Left hindlimb (tissue), 1 donor: ENCODE measurements around the gene RELL2.
"Not testable (repeated sequence)": the region's sequence is repeated elsewhere in the genome, so short reads cannot be mapped to it uniquely, and the experiment has no call there.

Experiments used
- DNase-seq: peaks from one replicate; pipeline ENCODE4 v3.0.0-alpha.2; 2018

Gene RELL2

DNA sequence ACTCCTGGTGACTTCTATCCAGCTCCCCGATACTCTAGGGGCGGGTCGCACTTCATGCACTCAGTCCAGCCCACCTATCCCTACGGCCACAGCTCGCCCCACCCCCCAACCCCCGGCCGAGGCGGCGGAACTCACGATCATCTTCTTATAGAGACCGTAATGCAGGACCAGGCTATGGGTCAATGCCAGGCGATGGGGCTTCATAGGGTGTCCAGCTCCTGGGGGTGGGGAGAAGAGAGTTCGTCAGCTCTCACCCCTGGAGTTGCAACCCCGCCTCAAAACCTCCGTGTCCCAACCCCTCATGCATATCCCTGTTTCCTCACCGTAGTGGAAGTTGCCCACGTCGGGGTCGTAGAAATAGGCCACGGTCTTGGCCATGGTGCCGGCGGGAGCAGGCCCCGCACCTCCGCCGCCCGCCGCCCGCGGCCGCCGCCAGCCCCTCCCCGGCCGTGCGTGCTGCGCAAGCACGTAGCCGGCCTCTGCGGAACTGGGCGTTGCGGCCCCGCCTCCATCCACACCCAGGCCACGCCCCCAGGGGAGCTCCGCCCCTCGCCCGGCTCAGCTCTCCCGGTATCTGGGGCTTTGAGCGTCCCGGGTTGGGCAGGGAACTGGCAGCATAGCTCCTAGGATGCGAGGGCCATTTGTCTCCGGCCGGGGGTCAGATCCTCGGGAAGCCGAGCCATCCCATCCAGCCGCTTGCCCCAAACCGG is at the start of gene RELL2, which contains the start of gene HDAC3:
Gene RELL2, plus strand, starts transcription at position 585 of the 710 bp plus-strand sequence. CDS start 1,229 bp downstream, outside the sequence.
Gene HDAC3, minus strand, starts transcription at position 437 of the 710 bp plus-strand sequence. Its CDS starts 59 bp downstream, at position 378.
- peak; percentile 93 for DNase-seq

- no peak for DNase-seq
Observed at GRCh38 chr5:141590127-141590526, 46.7 kb upstream of the RELL2 start.

DNA sequence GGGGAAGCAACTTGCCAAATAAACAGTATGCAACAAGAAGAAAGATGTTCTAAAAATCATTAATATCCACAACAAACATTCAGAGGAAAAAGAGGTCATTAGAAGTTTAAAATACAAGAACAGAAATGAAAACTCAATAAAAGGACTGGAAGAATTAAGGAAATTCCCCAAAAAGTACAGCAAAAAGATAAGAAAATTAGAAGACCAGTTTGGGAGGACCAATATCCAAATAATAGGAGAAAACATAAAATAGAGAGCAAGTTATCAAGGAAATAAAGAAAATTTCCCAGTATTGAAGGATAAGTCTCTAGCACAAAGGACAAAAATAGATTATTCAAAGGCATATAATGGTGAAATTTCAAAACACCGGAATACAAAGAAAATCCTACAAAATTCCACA is 39.9 kb upstream of the RELL2 start:
- DNase-seq, result no peak

DNA sequence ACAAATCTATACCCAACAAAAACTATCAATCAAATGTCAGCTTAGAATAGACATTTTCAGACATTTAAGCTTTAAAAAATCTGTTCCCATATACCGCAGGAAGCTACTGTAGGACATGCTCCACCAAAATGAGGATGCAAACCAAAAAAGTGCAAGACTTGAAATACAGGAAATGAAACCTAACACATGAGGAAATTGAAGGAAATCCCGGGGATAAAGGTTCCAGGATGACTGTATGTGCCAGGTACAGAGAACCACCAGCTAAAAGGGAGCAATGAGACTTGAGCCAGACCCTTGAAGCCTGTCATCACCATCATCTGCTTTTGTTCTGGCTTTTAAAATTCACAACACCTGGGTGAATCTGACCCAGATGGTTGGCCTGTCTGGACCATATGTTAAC is 39.4 kb upstream of the RELL2 start:
- DNase-seq, result no peak

DNA sequence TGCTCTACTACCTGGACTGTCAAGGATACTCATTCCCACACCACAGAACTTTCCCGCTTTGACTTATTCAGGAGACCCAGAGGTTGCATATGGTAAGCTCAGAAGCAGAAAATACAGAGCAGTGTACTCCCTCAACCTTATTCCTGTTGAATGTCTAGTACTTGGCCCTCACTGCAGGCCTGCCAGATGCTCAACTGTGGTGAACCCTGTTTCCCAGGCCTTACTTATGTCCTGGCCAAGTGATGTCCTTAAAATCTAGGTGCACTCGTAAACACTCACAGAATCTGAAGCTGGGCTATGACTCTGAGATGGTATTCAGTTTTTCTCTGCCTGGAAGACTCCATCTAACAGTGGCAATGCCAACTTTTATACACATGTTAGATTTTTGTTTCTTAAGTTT is 39.0 kb upstream of the RELL2 start:
- DNase-seq, result no peak

- DNase-seq, result no peak
Observed at GRCh38 chr5:141598391-141599345, 38.1 kb upstream of the RELL2 start.

- DNase-seq, result no peak
Observed at GRCh38 chr5:141602606-141603005, 34.2 kb upstream of the RELL2 start.

DNA sequence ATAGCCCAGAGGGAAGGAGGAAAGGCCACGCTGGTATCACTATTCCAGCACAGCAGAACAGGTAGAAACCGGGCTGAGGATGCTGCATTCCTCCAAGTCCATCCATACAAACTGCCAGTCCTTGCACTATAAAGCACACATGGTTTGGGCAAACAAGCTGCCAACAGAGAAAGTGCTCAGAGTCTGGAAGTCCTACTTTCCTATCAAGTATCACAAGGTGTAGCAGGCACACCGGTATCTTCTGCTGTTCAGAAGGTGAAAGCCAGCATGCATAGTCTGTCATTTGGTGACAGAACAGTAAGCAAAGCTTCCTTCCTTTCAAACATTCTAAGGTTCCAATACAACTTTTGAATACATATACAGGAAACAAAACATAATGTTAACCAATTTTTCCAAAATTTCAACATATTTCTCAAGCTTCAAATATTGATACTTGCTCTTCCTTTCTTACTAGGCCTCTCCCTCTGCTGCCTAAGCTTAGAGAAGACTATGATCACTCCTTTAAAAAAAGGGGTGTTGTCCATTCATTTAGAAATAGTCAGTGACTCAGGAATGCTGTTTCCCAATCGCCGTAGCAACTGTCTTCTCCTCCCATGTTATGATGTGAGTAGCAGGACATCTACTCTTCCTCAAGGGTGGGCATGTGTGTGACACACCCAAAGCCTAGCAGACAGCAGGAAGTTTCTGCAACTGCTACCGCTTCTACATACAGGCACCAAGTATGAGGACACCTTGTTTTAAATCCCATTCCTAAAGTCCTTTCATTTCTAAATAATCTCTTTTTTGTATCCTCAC is 32.7 kb upstream of the RELL2 start:
- DNase-seq, result peak; percentile 53

DNA sequence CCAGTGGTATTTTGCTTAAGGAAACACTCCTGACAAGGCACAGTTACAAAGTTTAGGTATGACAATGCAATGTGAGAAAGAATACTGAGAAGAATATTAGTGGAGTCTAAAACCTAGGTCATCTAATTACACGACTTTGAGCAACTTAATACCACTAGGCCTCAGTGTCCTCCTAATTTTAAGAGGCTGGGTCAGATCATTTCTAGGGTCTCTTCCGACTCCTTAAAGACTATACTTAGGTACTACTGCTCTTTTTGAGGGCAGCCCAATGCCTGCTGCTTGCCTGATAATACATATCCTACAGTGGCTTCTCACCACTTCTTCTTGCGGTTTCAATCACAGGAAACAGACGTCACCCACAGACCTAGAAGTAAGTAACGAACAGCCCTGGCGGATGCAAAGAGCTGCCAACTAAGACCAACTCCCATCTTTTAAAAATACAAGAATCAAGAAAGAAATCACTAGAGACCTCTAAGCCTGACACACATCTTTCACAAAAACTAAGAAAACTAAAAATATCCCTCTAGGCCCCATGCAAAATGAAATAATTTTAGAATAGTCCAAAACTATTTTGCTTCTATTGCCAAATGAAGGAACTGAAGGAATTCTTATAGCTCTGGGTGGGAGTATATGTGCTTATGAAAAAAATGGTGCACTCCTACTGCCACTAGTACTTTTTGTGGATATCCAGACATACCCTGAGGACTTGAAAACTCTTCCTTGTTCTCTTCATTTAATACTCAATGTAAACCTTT is 31.1 kb upstream of the RELL2 start:
- DNase-seq, result peak; percentile 42

DNA sequence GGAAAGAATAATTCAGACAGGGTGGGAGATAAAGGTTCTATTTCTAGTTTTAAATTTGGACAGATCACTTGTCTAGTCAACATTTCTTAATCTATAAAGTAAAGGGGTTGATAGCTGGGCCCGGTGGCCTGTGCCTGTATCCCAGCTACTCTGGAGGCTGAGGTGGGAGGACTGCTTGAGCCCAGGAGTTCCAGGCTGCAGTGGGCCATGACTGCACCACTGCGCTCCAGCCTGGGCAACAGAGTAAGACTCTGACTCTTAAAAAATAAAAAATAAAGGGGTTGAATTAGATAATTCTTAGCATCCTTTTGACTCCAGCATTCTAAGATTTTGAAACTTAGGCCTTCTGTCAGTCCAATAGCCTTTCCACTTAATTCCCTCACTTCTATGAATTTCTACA is 28.8 kb upstream of the RELL2 start:
- no peak for DNase-seq

- DNase-seq, result no peak
Observed at GRCh38 chr5:141608557-141608956, 28.2 kb upstream of the RELL2 start.

GRCh38 chr5:141609044-141609443 is 27.8 kb upstream of the RELL2 start:
- DNase-seq, result no peak

DNA sequence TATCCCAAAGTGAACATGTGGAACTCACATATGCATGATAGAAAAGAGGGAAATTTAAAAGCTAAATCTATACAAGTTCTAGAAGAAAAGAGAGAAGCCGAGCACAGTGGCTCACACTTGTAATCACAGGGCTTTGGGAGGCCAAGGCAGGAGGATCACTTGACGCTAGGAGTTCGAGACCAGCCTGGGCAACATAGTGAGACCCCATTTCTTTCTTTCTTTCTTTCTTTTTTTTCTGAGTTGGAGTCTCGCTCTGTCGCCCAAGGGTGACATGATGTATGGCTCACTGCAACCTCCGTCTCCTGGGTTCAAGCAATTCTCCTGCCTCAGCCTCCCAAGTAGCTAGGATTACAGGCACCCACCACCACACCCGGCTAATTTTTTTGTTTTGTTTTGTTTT is 26.9 kb upstream of the RELL2 start:
- DNase-seq, result not testable (repeated sequence)

- no peak for DNase-seq
Observed at GRCh38 chr5:141611289-141611688, 25.5 kb upstream of the RELL2 start.

DNA sequence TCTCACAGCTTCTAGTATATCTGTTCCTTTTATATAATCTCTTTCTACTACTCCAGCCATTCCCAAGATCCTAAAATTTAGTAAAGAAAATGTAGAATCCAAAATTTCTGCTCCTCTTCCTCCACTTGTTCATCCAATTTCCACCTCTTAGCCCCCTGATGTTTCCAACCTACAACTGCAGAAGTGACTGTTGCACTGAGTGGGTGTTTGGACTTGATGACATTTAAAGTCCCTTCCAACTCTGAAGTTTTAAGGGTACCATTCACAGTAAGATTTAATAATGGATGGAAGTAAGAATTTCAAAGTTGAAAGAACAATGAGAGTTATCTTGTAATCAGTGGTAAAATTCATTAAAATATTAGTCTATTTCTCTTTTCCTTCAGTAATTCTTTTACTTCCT is 23.5 kb upstream of the RELL2 start:
- DNase-seq, result no peak

DNA sequence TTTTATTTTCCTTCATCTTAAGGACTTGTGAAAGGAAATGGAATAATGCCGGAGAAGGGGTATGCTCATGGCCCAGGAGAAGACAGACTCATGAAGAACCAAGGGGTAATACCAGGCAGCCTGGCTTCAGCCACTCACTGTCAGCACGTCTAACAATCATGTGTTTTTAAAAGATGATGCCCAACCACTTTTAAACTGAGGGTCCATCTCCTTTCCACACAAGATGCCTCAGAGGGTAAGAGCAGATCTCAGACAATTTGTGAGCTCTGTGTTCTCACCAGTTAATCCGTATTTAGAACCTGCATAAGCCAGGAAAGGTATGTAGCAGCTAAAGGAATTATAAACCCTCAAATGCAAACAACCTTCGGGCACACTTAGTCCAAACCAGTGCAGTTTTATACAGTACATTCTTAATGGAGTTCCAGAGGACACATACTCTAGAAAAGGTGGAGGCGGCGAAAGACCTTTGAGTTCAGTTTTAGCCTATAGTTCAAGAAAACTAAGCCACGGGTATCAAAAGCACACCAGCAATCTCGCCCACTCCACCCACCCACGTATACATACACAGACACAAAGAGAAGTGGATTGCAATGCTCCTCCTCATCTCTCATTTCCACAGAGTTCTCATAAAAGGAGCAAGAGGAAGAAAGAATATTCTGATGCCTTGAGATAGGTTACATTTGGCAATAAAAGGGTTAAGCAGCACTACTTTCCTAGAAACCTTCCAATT is 20.6 kb upstream of the RELL2 start:
- no peak for DNase-seq

GRCh38 chr5:141617128-141617527 is 19.7 kb upstream of the RELL2 start:
- no peak for DNase-seq

- no peak for DNase-seq
Observed at GRCh38 chr5:141617682-141618029, 19.1 kb upstream of the RELL2 start.

- DNase-seq, result peak; percentile 43
Observed at GRCh38 chr5:141618030-141618803, 18.6 kb upstream of the RELL2 start.

GRCh38 chr5:141618804-141619554 is 17.8 kb upstream of the RELL2 start, which contains the start of gene DIAPH1:
Gene DIAPH1 (minus strand): TSS chr5:141619000. CDS start chr5:141618914, 86 bp downstream.
- peak; percentile 97 for DNase-seq
